ENCODE data around the gene NCKAP5.

The NCKAP5 gene

DNA sequence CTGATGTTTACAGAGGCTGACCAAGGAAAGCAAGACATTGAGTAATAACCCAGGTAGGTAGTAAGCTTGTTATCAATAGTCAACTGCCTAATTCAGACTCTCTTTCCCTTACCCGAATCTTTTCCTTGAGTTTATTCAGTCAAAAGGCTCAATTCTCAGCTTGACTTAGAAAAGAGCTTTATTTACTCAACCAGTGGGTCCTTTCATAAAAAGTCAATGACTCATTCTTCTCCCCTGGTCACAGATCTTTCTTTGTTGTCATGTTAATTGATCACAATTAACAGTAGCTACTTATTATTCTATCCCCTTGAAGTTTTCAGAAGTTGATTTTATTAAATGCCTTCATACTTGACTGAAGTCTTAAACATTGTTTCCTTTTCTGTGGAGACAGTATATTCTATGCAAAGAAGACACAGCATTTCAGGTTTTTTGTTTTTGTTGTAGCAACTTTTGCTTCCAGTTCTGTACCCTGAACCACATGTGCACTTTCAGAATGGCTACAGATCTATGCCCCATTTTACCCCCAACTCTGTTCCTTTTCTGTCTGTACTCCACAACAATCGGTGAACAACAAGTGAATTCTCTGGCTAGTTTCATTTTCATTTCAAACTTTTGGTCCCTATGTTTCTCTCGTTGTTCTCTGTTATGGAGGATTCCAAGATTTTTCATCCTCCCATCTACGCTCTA lies 428.3 kb downstream of the NCKAP5 start:
- H3K27me3 ChIP-seq (ENCODE audit: insufficient read depth, low read length, poor library complexity): no peaks in the 10 kb centered on the region
- no peak overlapping the region for H3K27ac ChIP-seq (ENCODE audit: low read length)
- no peak overlapping the region for H3K4me2 ChIP-seq (ENCODE audit: insufficient read depth, low read length)
- DNase-seq: no peak
- H4K20me1 ChIP-seq (ENCODE audit: insufficient read depth, low read length): no peaks in the 10 kb centered on the region
- ATAC-seq (ENCODE audit: insufficient read depth, low read depth): no peak
- no peaks in the 10 kb centered on the region for H3K9me3 ChIP-seq (ENCODE audit: insufficient read depth, low read length, severe bottlenecking)
- no peak overlapping the region for H2AFZ ChIP-seq (ENCODE audit: low read depth, low read length)
- no peak overlapping the region for H3K9ac ChIP-seq (ENCODE audit: low read depth, low read length)
- TF ChIP-seq CTCF (IDR thresholded peaks at IDR 0.05; ENCODE audit: borderline replicate concordance, extremely low read depth, low read length, poor library complexity, severe bottlenecking) (no peak), EZH2 (IDR thresholded peaks at IDR 0.05; ENCODE audit: borderline replicate concordance, low read depth, low read length, severe bottlenecking) (no peak)
- H3K36me3 ChIP-seq (ENCODE audit: insufficient read depth, low read length): no peaks in the 10 kb centered on the region
- no peaks in the 10 kb centered on the region for H3K79me2 ChIP-seq (ENCODE audit: insufficient read depth, low read length)
- H3K4me3 ChIP-seq (ENCODE audit: low read depth in 1 of 2, low read length in 2 of 2): no peak overlapping the region
- H3K4me1 ChIP-seq (ENCODE audit: insufficient read depth, low read length): no peaks in the 10 kb centered on the region

DNA sequence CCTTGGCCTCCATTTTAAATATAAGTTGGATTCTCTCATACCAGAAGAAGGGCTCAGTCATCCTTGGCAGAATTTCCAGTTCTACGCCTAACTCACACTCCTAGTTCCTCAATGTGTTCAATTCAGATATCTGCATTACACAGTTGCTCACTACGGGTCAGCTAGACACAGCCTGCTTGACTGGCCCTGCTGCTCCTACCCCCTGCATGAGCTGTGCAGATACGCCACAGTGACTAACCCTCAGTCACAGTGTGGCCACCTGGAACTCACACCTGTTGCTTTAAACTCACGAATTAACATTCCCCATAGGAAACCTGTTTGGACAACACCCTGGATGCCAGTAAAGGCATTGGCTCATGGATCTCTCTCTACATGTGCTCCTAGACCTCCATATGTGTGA lies 429.6 kb downstream of the NCKAP5 start:
- H3K27ac ChIP-seq (ENCODE audit: low read length): no peak overlapping the region
- H3K4me1 ChIP-seq (ENCODE audit: insufficient read depth, low read length): no peaks in the 10 kb centered on the region
- H3K9ac ChIP-seq (ENCODE audit: low read depth, low read length): no peak overlapping the region
- no peaks in the 10 kb centered on the region for H3K9me3 ChIP-seq (ENCODE audit: insufficient read depth, low read length, severe bottlenecking)
- no peak overlapping the region for H2AFZ ChIP-seq (ENCODE audit: low read depth, low read length)
- DNase-seq (no peak), ATAC-seq (ENCODE audit: insufficient read depth, low read depth) (no peak)
- TF ChIP-seq EZH2 (IDR thresholded peaks at IDR 0.05; ENCODE audit: borderline replicate concordance, low read depth, low read length, severe bottlenecking): no peak
- no peak overlapping the region for H3K4me3 ChIP-seq (ENCODE audit: low read depth in 1 of 2, low read length in 2 of 2)
- no peaks in the 10 kb centered on the region for H3K79me2 ChIP-seq (ENCODE audit: insufficient read depth, low read length)
- H3K4me2 ChIP-seq (ENCODE audit: insufficient read depth, low read length): no peak overlapping the region
- H3K27me3 ChIP-seq (ENCODE audit: insufficient read depth, low read length, poor library complexity): no peaks in the 10 kb centered on the region
- no peaks in the 10 kb centered on the region for H3K36me3 ChIP-seq (ENCODE audit: insufficient read depth, low read length)
- no peaks in the 10 kb centered on the region for H4K20me1 ChIP-seq (ENCODE audit: insufficient read depth, low read length)

DNA sequence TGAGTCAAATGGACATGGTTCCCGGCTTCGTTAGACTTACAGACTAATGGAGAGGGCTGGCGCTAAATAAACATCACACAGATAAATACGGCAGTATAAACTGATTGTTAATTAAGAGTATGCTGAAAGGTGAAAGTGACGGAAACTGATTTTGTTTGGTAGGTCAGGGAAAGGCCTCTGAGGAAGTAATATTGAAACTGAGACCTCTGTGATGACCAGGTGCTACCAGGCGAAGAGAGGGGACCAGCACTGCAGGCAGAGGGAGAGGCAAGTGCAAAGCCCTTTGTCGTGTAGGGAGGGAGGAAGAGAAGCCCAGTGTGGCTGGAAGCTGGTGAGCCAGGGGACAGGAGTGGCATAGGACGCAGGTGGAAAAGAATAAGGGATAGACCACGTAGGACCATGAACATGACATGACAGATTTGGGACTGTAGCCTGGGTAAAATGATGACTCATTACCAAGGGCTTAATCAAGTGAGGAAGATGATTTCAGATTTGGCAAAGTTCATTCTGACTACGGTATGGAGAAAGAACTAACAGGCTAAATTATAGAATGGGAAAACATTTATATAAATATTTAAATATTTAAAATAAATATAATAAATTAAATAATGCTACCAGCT lies 433.1 kb downstream of the NCKAP5 start:
- Histone ChIP-seq H3K27ac (ENCODE audit: low read length) (no peak overlapping the region), H3K4me2 (ENCODE audit: insufficient read depth, low read length) (no peak overlapping the region), H2AFZ (ENCODE audit: low read depth, low read length) (no peak overlapping the region), H3K36me3 (ENCODE audit: insufficient read depth, low read length) (no peaks in the 10 kb centered on the region), H3K9ac (ENCODE audit: low read depth, low read length) (no peak overlapping the region), H3K4me3 (ENCODE audit: low read depth in 1 of 2, low read length in 2 of 2) (no peak overlapping the region), H3K9me3 (ENCODE audit: insufficient read depth, low read length, severe bottlenecking) (no peaks in the 10 kb centered on the region), H3K27me3 (ENCODE audit: insufficient read depth, low read length, poor library complexity) (no peaks in the 10 kb centered on the region), H3K79me2 (ENCODE audit: insufficient read depth, low read length) (no peaks in the 10 kb centered on the region), H4K20me1 (ENCODE audit: insufficient read depth, low read length) (no peaks in the 10 kb centered on the region), H3K4me1 (ENCODE audit: insufficient read depth, low read length) (no peaks in the 10 kb centered on the region)
- TF ChIP-seq EZH2 (IDR thresholded peaks at IDR 0.05; ENCODE audit: borderline replicate concordance, low read depth, low read length, severe bottlenecking): no peak
- TF ChIP-seq CTCF (IDR thresholded peaks at IDR 0.05; ENCODE audit: borderline replicate concordance, extremely low read depth, low read length, poor library complexity, severe bottlenecking): no peak
- DNase-seq (no peak), ATAC-seq (ENCODE audit: insufficient read depth, low read depth) (no peak)

GRCh38 chr2:133130548-133131246 lies 437.6 kb downstream of the NCKAP5 start:
- Histone ChIP-seq H2AFZ (ENCODE audit: low read depth, low read length) (no peak overlapping the region), H3K27ac (ENCODE audit: low read length) (no peak overlapping the region), H3K27me3 (ENCODE audit: insufficient read depth, low read length, poor library complexity) (no peaks in the 10 kb centered on the region), H3K79me2 (ENCODE audit: insufficient read depth, low read length) (no peaks in the 10 kb centered on the region), H3K4me1 (ENCODE audit: insufficient read depth, low read length) (no peaks in the 10 kb centered on the region), H3K4me2 (ENCODE audit: insufficient read depth, low read length) (no peak overlapping the region), H3K9ac (ENCODE audit: low read depth, low read length) (no peak overlapping the region), H3K4me3 (ENCODE audit: low read depth in 1 of 2, low read length in 2 of 2) (no peak overlapping the region), H3K36me3 (ENCODE audit: insufficient read depth, low read length) (no peaks in the 10 kb centered on the region), H4K20me1 (ENCODE audit: insufficient read depth, low read length) (no peaks in the 10 kb centered on the region), H3K9me3 (ENCODE audit: insufficient read depth, low read length, severe bottlenecking) (no peaks in the 10 kb centered on the region)
- ATAC-seq (ENCODE audit: insufficient read depth, low read depth) (no peak), DNase-seq (no peak)
- TF ChIP-seq CTCF (IDR thresholded peaks at IDR 0.05; ENCODE audit: borderline replicate concordance, extremely low read depth, low read length, poor library complexity, severe bottlenecking) (no peak), EZH2 (IDR thresholded peaks at IDR 0.05; ENCODE audit: borderline replicate concordance, low read depth, low read length, severe bottlenecking) (no peak)

Measured in DND-41 (cell line).